Measurements from ENCODE around the gene RIPK1.

DNA sequence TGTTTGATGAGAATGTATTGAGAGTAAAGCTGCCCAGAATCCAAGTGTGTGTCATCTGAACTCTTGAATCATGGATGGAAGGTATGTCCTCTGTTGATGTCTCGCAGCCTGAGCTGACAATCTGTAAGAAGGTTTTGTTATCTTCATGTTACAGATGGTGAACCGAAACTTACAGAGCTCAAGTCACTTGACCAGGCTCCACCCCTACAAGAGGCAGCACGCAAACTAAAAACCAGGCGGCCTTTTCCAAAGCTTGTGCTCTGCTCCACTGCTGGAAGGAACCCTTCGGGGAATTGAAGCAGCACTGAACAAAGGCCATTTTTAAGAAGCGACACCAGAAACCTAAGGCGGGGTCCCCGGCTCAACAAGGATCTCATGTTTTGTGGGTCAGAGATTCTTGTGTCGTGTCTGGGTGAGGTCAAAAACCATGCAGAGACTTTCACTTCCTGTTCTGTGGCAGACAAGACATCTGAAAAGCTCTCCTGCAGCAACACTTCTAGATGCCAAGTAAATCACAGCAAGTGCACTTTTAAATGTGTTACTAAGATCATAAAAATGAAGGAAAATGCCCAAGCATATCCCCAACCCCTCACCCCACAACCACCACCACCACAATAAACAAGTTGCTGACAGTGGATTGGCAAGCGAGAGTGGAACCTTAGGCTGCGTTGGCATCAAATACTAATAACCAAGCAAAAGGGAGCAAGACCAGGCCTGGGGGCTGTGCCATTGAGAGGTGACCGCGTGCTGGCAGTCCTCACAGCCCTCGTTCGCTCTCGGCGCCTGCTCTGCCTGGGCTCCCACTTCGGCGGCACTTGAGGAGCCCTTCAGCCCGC lies 41.3 kb upstream of the RIPK1 start:
- TF ChIP-seq CREB5 (CRISPR knock-in tag; IDR thresholded peaks at IDR 0.05; ENCODE audit: low read depth) (no peak), ISL1 (CRISPR knock-in tag; IDR thresholded peaks at IDR 0.05) (no peak), ZNF70 (CRISPR knock-in tag; IDR thresholded peaks at IDR 0.05) (no peak), RARB (CRISPR knock-in tag; IDR thresholded peaks at IDR 0.05) (no peak), GLIS3 (CRISPR knock-in tag; IDR thresholded peaks at IDR 0.05) (no peak), ARNTL (CRISPR knock-in tag; IDR thresholded peaks at IDR 0.05; ENCODE audit: borderline replicate concordance, low read depth) (no peak), ZFP3 (CRISPR knock-in tag; IDR thresholded peaks at IDR 0.05) (no peak), PPARA (CRISPR knock-in tag; IDR thresholded peaks at IDR 0.05; ENCODE audit: borderline replicate concordance) (no peak), TCF4 (CRISPR knock-in tag; IDR thresholded peaks at IDR 0.05; ENCODE audit: borderline replicate concordance) (no peak), ZNF8 (CRISPR knock-in tag; IDR thresholded peaks at IDR 0.05) (no peak), ESRRG (CRISPR knock-in tag; IDR thresholded peaks at IDR 0.05) (no peak)
- TF ChIP-seq, protein P1, sequence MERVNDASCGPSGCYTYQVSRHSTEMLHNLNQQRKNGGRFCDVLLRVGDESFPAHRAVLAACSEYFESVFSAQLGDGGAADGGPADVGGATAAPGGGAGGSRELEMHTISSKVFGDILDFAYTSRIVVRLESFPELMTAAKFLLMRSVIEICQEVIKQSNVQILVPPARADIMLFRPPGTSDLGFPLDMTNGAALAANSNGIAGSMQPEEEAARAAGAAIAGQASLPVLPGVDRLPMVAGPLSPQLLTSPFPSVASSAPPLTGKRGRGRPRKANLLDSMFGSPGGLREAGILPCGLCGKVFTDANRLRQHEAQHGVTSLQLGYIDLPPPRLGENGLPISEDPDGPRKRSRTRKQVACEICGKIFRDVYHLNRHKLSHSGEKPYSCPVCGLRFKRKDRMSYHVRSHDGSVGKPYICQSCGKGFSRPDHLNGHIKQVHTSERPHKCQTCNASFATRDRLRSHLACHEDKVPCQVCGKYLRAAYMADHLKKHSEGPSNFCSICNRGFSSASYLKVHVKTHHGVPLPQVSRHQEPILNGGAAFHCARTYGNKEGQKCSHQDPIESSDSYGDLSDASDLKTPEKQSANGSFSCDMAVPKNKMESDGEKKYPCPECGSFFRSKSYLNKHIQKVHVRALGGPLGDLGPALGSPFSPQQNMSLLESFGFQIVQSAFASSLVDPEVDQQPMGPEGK (CRISPR knock-in tag; IDR thresholded peaks at IDR 0.05; ENCODE audit: borderline replicate concordance), result no peak
- TF ChIP-seq, protein P2, sequence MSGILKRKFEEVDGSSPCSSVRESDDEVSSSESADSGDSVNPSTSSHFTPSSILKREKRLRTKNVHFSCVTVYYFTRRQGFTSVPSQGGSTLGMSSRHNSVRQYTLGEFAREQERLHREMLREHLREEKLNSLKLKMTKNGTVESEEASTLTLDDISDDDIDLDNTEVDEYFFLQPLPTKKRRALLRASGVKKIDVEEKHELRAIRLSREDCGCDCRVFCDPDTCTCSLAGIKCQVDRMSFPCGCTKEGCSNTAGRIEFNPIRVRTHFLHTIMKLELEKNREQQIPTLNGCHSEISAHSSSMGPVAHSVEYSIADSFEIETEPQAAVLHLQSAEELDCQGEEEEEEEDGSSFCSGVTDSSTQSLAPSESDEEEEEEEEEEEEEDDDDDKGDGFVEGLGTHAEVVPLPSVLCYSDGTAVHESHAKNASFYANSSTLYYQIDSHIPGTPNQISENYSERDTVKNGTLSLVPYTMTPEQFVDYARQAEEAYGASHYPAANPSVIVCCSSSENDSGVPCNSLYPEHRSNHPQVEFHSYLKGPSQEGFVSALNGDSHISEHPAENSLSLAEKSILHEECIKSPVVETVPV (CRISPR knock-in tag; IDR thresholded peaks at IDR 0.05), result no peak
